MM.1S (cell line): Measurements from ENCODE around the gene RAPGEF2.

ENCODE experiments used
- DNase-seq: peaks from one replicate; pipeline ENCODE4 v3.0.0-alpha.2; 2015
- H2AFZ ChIP-seq: fragments of 300-600 bp; sonication (generic); 2 replicates; pipeline ENCODE4 v1.6.0; 2016; ENCODE audit warnings: antibody characterized with exemption, low read length
- H3F3A ChIP-seq: fragments of 300-600 bp; sonication (generic); 2 replicates; pipeline ENCODE4 v1.6.1; 2016; ENCODE audit warnings: mild to moderate bottlenecking, antibody characterized with exemption, low read length, moderate library complexity, mixed read lengths; ENCODE audit not compliant: insufficient read depth
- H3K27ac ChIP-seq: fragments of 300-600 bp; sonication (generic); 2 replicates; pipeline ENCODE4 v1.5.1; 2016; ENCODE audit warnings: mild to moderate bottlenecking, low read length
- H3K27me3 ChIP-seq: fragments of 300-600 bp; sonication (generic); replicated peaks from 2 replicates; pipeline ENCODE4 v1.6.0; 2016; ENCODE audit warnings: low read length; ENCODE audit not compliant: insufficient read depth
- H3K36me3 ChIP-seq: fragments of 300-600 bp; sonication (generic); replicated peaks from 2 replicates; pipeline ENCODE4 v1.6.1; 2016; ENCODE audit warnings: mild to moderate bottlenecking, low read length, mixed read lengths; ENCODE audit not compliant: insufficient read depth
- H3K4me1 ChIP-seq: fragments of 300-600 bp; sonication (generic); 2 replicates; pipeline ENCODE4 v1.6.1; 2016; ENCODE audit warnings: low read length, mixed read lengths
- H3K4me2 ChIP-seq: fragments of 300-600 bp; sonication (generic); 2 replicates; pipeline ENCODE4 v1.6.0; 2016; ENCODE audit warnings: low read depth, low read length
- H3K4me3 ChIP-seq: fragments of 300-600 bp; sonication (generic); 2 replicates; pipeline ENCODE4 v1.5.1; 2016; ENCODE audit warnings: low read length, mixed read lengths
- H3K79me2 ChIP-seq: fragments of 300-600 bp; sonication (generic); 2 replicates; pipeline ENCODE4 v1.6.1; 2016; ENCODE audit warnings: mixed run types, low read length, mixed read lengths
- H3K9ac ChIP-seq: fragments of 300-600 bp; sonication (generic); 2 replicates; pipeline ENCODE4 v1.6.1; 2016; ENCODE audit warnings: low read length, mixed read lengths
- H3K9me2 ChIP-seq: fragments of 300-600 bp; sonication (generic); replicated peaks from 2 replicates; pipeline ENCODE4 v1.6.1; 2016; ENCODE audit warnings: mild to moderate bottlenecking, low read length, mixed read lengths; ENCODE audit not compliant: insufficient read depth
- H3K9me3 ChIP-seq: fragments of 300-600 bp; sonication (generic); replicated peaks from 2 replicates; pipeline ENCODE4 v1.6.1; 2016; ENCODE audit warnings: mild to moderate bottlenecking, low read length, mixed read lengths; ENCODE audit not compliant: insufficient read depth
- H4K20me1 ChIP-seq: fragments of 300-600 bp; sonication (generic); 2 replicates; pipeline ENCODE4 v1.6.1; 2016; ENCODE audit warnings: mild to moderate bottlenecking, low read length, moderate library complexity, mixed read lengths; ENCODE audit not compliant: insufficient read depth
- CTCF ChIP-seq: fragments of 300-600 bp; sonication (generic); IDR thresholded peaks from 2 replicates; pipeline ENCODE4 v1.5.1; 2016; ENCODE audit warnings: antibody characterized with exemption, low read length, mixed read lengths
- EZH2 ChIP-seq: fragments of 300-600 bp; sonication (generic); optimal IDR thresholded peaks from 2 replicates; pipeline ENCODE3; 2017; ENCODE audit warnings: low read depth, mild to moderate bottlenecking, antibody characterized with exemption, low read length, mixed read lengths
- EZH2phosphoT487 ChIP-seq: fragments of 300-600 bp; sonication (generic); IDR thresholded peaks from 2 replicates; pipeline ENCODE4 v1.6.1; 2018; ENCODE audit warnings: antibody characterized with exemption, low read length

Gene RAPGEF2

GRCh38 chr4:159289682-159290081, 186.8 kb downstream of the RAPGEF2 start:
- no peak overlapping the region for H2AFZ ChIP-seq
- no peaks in the 10 kb centered on the region for H3K27me3 ChIP-seq
- no peaks in the 10 kb centered on the region for H3K9me3 ChIP-seq
- H3K9ac ChIP-seq, result no peak overlapping the region
- no peak for TF ChIP-seq CTCF
- TF ChIP-seq EZH2, result no peak
- TF ChIP-seq EZH2phosphoT487, result no peak
- H3K27ac ChIP-seq, result no peak overlapping the region
- no peaks in the 10 kb centered on the region for H4K20me1 ChIP-seq
- H3K4me2 ChIP-seq, result no peak overlapping the region
- H3F3A ChIP-seq, result no peaks in the 10 kb centered on the region
- H3K79me2 ChIP-seq, result no peaks in the 10 kb centered on the region
- H3K9me2 ChIP-seq, result no peaks in the 10 kb centered on the region
- no peak for DNase-seq
- H3K4me1 ChIP-seq, result no peaks in the 10 kb centered on the region
- no peaks in the 10 kb centered on the region for H3K36me3 ChIP-seq
- no peak overlapping the region for H3K4me3 ChIP-seq

- TF ChIP-seq EZH2 (no peak), EZH2phosphoT487 (no peak), CTCF (no peak)
- H3K27me3 ChIP-seq, result no peaks in the 10 kb centered on the region
- H3K79me2 ChIP-seq, result no peaks in the 10 kb centered on the region
- no peaks in the 10 kb centered on the region for H4K20me1 ChIP-seq
- no peak overlapping the region for H3K4me2 ChIP-seq
- H3K4me1 ChIP-seq, result no peaks in the 10 kb centered on the region
- H3K36me3 ChIP-seq, result no peaks in the 10 kb centered on the region
- H3F3A ChIP-seq, result no peaks in the 10 kb centered on the region
- H3K27ac ChIP-seq, result no peak overlapping the region
- H2AFZ ChIP-seq, result no peak overlapping the region
- no peak for DNase-seq
- H3K9me3 ChIP-seq, result no peaks in the 10 kb centered on the region
- H3K4me3 ChIP-seq, result no peak overlapping the region
- no peak overlapping the region for H3K9ac ChIP-seq
- no peaks in the 10 kb centered on the region for H3K9me2 ChIP-seq
Observed at GRCh38 chr4:159290321-159291030, 187.6 kb downstream of the RAPGEF2 start.

- H3K4me3 ChIP-seq, result no peak overlapping the region
- TF ChIP-seq EZH2phosphoT487 (no peak), EZH2 (no peak), CTCF (no peak)
- no peaks in the 10 kb centered on the region for H4K20me1 ChIP-seq
Observed at GRCh38 chr4:159291176-159291575, 188.3 kb downstream of the RAPGEF2 start.

More at GRCh38 chr4:159291176-159291575, 188.3 kb downstream of the RAPGEF2 start:
- H3K4me1 ChIP-seq, result no peaks in the 10 kb centered on the region
- no peaks in the 10 kb centered on the region for H3K36me3 ChIP-seq
- no peaks in the 10 kb centered on the region for H3K9me2 ChIP-seq
- no peaks in the 10 kb centered on the region for H3K9me3 ChIP-seq
- no peaks in the 10 kb centered on the region for H3K27me3 ChIP-seq
- H3K79me2 ChIP-seq, result no peaks in the 10 kb centered on the region
- H3K27ac ChIP-seq, result no peak overlapping the region
- no peak for DNase-seq
- H3F3A ChIP-seq, result no peaks in the 10 kb centered on the region
- H3K4me2 ChIP-seq, result no peak overlapping the region
- H3K9ac ChIP-seq, result no peak overlapping the region
- H2AFZ ChIP-seq, result no peak overlapping the region
